Stimulated activated CD8-positive, alpha-beta memory T cell treated with anti-CD3 and anti-CD28 coated beads, Interleukin-12 subunit alpha, Interleukin-12 subunit beta, amount 100 ng/mL, for 4 hours (primary cell): Measurements from ENCODE around the gene IPPK.
"Not testable (repeated sequence)": the region's sequence is repeated elsewhere in the genome, so short reads cannot be mapped to it uniquely, and the experiment has no call there.

ENCODE experiments used
- DNase-seq: peaks from one replicate; pipeline ENCODE4 v3.0.0-alpha.2; 2020; ENCODE audit warnings: low read depth

The IPPK gene

DNA sequence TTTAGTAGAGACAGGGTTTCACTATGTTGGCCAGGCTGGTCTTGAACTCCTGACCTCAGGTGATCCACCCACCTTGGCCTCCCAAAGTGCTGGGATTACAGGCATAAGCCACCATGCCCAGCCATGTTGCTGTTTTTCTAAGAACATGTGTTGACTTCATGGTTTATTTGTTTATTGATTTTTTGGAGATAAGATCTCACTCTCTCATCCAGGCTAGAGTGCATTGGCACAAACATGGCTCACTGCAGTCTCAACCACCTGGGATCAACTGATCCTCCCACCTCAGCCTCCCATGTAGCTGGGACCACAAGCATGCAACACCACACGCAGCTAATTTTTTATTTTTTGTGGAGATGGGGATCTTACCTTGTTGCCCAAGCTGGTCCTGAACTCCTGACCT, 74.9 kb downstream of the IPPK start:
- not testable (repeated sequence) for DNase-seq

DNA sequence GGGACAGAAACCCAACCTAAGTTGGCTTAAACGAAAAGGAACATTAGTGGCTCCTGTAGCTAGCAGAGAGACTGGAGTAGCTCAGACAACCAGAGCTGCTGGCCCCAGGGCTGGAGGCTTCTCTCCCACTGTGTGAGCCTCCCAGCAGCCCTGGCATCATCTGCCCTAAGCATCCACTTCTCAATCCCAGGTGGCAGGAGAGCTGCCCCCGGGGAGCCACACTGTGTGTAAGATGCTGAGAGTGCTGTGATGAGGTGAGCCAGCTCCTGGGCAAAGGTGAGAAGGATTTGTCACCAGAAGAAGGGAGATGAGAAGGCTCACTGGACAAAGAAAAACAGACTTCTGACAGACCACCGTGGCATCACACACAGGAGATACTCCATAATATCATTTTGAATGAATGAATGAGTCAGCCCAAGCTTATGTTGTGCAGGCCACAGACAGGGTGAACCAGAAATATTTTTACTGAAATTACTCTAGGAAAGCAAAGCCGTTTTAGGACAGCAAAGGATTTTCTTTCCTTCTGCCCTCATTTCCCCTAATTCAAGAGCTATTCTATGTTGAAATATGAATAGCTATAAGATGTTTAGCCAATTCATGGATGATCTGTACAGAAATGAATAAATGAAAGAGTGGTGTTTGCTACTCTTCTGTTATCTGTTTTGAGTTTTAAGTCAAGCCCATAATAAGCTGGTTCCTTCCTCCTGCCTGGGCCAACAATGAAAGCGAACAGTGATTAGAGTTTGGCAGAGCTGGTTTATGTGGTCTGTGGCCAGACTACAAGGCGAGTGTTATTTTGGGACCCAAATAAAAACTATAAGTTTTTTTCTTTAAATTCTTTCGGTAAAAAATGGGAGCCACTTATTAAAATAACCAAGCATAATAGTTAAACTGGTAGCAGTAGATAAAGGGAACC, 76.7 kb downstream of the IPPK start:
- no peak for DNase-seq

DNA sequence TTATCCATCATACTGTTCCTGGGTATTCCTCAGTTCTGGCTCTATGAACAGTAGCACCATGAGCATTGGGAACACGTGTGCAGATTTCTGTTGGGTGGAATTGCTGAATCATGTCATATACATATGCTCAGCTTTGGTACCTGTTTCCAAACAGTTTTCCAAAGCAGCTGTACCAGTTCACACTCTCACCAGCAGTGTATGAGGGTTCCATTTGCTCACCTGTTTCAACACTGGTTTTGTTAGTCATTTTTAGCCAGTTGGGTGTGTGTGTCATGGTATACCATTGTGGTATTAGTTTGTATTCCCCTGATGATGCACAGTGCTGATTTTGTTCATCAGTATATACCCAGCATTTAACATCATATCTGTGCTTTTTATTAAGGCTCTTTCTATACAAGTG, 77.4 kb downstream of the IPPK start:
- DNase-seq = no peak

DNA sequence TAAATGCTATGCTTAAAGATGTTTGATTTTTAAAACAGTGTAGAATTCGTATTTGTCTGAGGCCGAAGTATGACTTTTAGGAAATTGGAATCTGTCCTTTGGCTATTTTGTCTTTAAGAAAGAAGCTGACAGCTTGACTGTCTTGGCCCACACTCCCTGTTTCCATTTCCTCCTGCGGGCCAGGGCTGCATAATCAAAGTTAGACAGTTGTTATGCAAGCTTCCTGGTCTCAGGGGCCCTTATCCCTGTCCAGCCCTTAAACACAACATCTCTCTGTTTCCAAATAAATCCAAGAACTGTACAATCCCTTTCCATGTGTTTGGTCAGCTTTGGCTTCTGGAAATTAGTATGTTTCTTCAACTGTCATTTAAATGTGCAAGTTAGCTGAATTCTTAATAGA, 79.6 kb downstream of the IPPK start:
- no peak for DNase-seq

DNA sequence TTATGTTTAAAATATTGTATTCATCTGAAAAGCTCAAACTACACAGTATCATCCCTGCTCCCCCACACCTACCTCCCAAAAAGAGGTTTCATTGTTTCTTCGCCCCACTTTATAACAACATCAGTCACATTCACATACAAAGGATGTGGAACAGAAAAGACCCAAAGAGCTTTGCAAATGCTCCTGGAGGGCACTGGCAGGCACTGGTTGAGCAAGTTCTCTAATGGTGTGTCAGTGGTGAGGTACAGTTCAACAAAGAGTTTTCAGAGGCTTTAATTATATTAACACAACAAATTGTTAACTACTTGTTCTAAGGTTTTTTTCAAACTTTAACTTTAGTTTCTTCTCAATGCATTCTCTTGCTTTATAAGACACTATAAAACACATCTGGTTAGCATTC, 80.0 kb downstream of the IPPK start:
- no peak for DNase-seq

DNA sequence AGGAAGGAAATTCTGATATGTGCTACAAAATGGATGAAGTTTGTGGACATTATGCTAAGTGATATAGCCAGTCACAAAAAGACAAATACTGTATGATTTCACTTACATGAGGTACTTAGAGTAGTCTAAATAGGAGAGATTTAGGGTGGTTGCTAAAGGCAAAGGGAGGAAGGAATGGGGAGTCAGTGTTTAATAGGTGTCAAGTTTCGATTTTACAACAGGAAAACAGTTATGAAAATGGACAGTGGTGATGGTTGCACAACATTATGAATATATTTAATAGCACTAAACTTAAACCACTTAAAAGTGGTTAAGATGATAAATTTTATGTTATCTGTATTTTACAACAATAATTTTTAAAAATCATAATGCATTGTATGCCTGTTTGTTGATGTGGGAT, 93.8 kb downstream of the IPPK start:
- no peak for DNase-seq

DNA sequence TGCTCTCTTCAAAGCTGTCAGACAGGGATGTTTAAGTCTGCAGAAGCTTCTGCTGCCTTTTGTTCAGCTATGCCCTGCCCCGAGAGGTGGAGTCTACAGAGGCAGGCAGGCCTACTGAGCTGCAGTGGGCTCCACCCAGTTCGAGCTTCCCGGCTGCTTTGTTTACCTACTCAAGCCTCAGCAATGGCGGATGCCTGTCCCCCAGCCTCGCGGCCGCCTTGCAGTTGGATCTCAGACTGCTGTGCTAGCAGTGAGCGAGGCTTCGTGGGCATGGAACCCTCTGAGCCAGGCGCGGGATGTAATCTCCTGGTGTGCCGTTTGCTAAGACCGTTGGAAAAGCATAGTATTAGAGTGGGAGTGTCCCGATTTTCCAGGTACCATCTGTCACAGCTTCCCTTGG, 96.3 kb downstream of the IPPK start:
- DNase-seq = not testable (repeated sequence)

DNA sequence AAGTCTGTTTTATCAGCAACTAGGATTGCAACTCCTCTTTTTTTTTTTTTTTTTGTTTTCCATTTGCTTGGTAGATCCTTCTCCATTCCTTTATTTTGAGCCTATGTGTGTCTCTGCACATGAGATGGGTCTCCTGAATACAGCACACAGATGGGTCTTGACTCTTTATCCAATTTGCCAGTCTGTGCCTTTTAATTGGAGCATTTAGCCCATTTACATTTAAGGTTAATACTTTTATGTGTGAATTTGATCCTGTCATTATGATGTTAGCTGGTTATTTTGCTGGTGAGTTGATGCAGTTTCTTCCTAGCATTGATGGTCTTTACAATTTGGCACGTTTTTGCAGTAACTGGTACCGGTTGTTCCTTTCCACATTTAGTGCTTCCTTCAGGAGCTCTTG, 98.1 kb downstream of the IPPK start:
- DNase-seq = not testable (repeated sequence)

DNA sequence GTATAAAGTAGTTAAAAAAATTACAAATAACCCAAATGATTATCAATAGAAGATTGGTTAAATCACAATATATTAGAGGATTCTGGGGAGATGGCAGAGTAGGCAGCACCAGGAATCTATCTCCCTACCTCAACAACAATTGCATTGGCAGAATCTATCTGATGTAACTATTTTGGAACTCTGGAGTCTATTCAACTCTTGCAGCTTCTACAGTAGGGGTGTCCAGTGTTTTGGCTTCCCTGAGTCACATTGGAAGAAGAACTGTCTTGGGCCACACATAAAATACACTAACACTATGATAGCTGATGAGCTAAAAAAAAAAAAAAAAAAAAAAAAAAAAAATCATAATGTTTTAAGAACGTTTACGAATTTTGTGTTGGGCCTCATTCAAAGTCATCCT, 104.9 kb downstream of the IPPK start:
- DNase-seq = no peak

DNA sequence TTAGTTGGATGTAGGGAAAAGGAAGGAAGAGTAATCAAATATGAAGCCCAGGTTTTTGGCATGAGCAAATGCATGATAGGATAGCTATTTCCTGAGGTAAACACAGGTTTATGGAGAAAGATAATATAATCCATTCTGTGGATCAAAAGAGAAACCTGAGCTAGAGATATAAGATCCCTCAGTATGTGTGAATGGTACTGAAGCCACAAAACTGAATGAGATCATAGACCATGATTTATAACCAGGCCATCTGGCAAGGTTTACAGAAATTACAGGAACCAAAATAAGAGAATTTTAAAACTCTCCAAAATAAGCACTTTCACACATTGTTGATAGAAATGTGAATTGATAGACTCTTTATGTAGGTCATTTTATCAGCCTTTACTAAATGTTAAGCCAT, 105.4 kb downstream of the IPPK start:
- no peak for DNase-seq
